Heart left ventricle (tissue), 16 donors: ENCODE measurements around the gene INF2. TPM values are rescaled to one million over a fixed set of nuclear protein-coding genes. Genes with fewer than 3 reads are reported as not detected.

Experiments
- ATAC-seq, 4 donors: fragments of 200-7000 bp; cut with Tn5 transposase; one replicate each; pipeline ENCODE4 v1.9.1; 2020 to 2022; ENCODE audit warnings: moderate library complexity in 4 of 4, mild to moderate bottlenecking in 3 of 4, moderate number of reproducible peaks in 1 of 4
- DNase-seq, 5 donors: peaks; one replicate each; pipeline ENCODE4 v3.0.0-alpha.2; 2020
- H3K27ac ChIP-seq, 12 donors: fragments of 200-600 bp; sonication (generic) in 4 of 12; one replicate each; pipeline versions ENCODE4 v1.5.0 to v1.8.0; 2016 to 2022; ENCODE audit warnings: mild to moderate bottlenecking in 2 of 12
- H3K27me3 ChIP-seq, 9 donors: fragments of 200-600 bp; sonication (generic) in 2 of 9; one replicate each; pipeline versions ENCODE4 v1.5.1 to v1.8.0; 2016 to 2022; ENCODE audit warnings: mild to moderate bottlenecking in 3 of 9
- H3K36me3 ChIP-seq, 9 donors: fragments of 200-600 bp; sonication (generic) in 2 of 9; one replicate each; pipeline versions ENCODE4 v1.5.0 to v1.8.0; 2018 to 2022; ENCODE audit warnings: mild to moderate bottlenecking in 2 of 9
- H3K4me1 ChIP-seq, 12 donors: fragments of 200-600 bp; sonication (generic) in 4 of 12; one replicate each; pipeline versions ENCODE4 v1.5.0 to v1.8.0; 2016 to 2022; ENCODE audit warnings: mild to moderate bottlenecking in 3 of 12
- H3K4me3 ChIP-seq, 12 donors: fragments of 200-600 bp; sonication (generic) in 4 of 12; one replicate each; pipeline versions ENCODE4 v1.5.0 to v1.8.0; 2017 to 2022; ENCODE audit warnings: mild to moderate bottlenecking in 9 of 12, moderate library complexity in 4 of 12
- H3K9me3 ChIP-seq, 12 donors: fragments of 200-600 bp; sonication (generic) in 4 of 12; one replicate each; pipeline versions ENCODE4 v1.5.0 to v1.8.0; 2016 to 2022; ENCODE audit warnings: mild to moderate bottlenecking in 1 of 12
- CTCF ChIP-seq, 12 donors: fragments of 200-600 bp; sonication (generic) in 4 of 12; IDR thresholded peaks; one replicate each; pipeline versions ENCODE4 v1.5.0 to v1.8.0; 2018 to 2022; ENCODE audit warnings: antibody characterized with exemption in 12 of 12, mild to moderate bottlenecking in 5 of 12
- POLR2A ChIP-seq, 2 donors: fragments of 450-650 bp; IDR thresholded peaks; one replicate each; pipeline ENCODE4 v1.6.1; 2017; ENCODE audit warnings: antibody characterized with exemption in 2 of 2, mild to moderate bottlenecking in 2 of 2, moderate library complexity in 2 of 2
- WGBS, 4 donors: extraction: QIAGEN DNeasy Blood & Tissue Kit in 2 of 4; methylation state at CpG; one replicate each; pipeline versions ENCODE4 v1.1.5 to v1.1.7; 2013 to 2018; 5-methylcytosine and 5-hydroxymethylcytosine counted together
- intact Hi-C, 10 donors: fragments of 100-400 bp; cut with DNase I; formaldehyde crosslinking; loops; one replicate each; pipeline versions ENCODE4 v1.11.1 to v1.14.2; 2022
- long read RNA-seq, 3 donors: library from polyadenylated mRNA; unstranded; transcript quantifications; one replicate each; pipeline ENCODE4 v2.0.0, GENCODE V29; 2020 to 2021
- polyA plus RNA-seq, 2 donors: library from polyadenylated mRNA; stranded (reverse); fragments of 200-250 nt; gene quantifications; one replicate each; pipeline ENCODE4 v1.2.3, GENCODE V29; 2013
- total RNA-seq, 9 donors: library from RNA; depleted of rRNA in 2 of 9; stranded (reverse); fragments of >200 nt in 2 of 9; fragmentation: NEBNext Ultra II Directional in 3 of 9; extraction: Animal tissue kit (Norgen Biotek cat#: 25700) in 3 of 9; gene quantifications; one replicate each; pipeline versions ENCODE4 v1.1.0 to v1.2.4, GENCODE V29; 2016 to 2023
- donor health status: ischemic (EF 13 %, LVEDD 7.1; RV severe dilation, severe dysfunction).
- donor health status: healthy with polysubstance abuse.
- donor health status: DM: no; HTN: yes; CAD: no.
- donor health status: DM: no; HTN: no; CAD: no.
- donor health status: ischemic (EF 25% LVEDD 6.9; RV normal size, moderate dysfunction).
- donor health status: ischemic (EF 25% LVEDD 5.7; RV mildly dilated, moderate dysfunction).
- donor health status: healthy.
- donor health status: DM: yes; HTN: yes; CAD: no.
- donor health status: ischemic (EF 35%, LVEDD 5.7; RV mildly dilated, moderate dysfunction).
- donor health status: nonischemic (EF 11% LVEDD 7.7; RV severe dilation, severe dysfunction).
- donor health status: DM: yes; HTN: yes; CAD: no.
- donor health status: PGD.
- donor health status: ischemic (EF 29% LVEDD 5.4; RV normal size, mild dysfunction).
- donor health status: nonischemic (EF 23%, LVEDD 6.1; RV moderate dilation, normal function).

INF2 gene
- total RNA-seq (10 to 100 TPM; 26.0 to 58.9 (median 28.8) TPM), polyA plus RNA-seq (10 to 100 TPM; 27.3 to 32.5 TPM)
- long read RNA-seq, donor 1, partial matches to known transcripts = 22 of 35 reads
- long read RNA-seq, donor 1, other reads (novel, unspliced or antisense) = 11 of 35 reads
- long read RNA-seq, donor 2, transcript INF2-204 (5 exons, 1,689 nt) = major isoform, 13 of 47 reads
- long read RNA-seq, donor 2, partial matches to known transcripts = 20 of 47 reads
- long read RNA-seq, donor 2, other reads (novel, unspliced or antisense) = 13 of 47 reads
- long read RNA-seq, donor 3, partial matches to known transcripts = 11 of 20 reads
- long read RNA-seq, donor 3, other reads (novel, unspliced or antisense) = 6 of 20 reads

DNA sequence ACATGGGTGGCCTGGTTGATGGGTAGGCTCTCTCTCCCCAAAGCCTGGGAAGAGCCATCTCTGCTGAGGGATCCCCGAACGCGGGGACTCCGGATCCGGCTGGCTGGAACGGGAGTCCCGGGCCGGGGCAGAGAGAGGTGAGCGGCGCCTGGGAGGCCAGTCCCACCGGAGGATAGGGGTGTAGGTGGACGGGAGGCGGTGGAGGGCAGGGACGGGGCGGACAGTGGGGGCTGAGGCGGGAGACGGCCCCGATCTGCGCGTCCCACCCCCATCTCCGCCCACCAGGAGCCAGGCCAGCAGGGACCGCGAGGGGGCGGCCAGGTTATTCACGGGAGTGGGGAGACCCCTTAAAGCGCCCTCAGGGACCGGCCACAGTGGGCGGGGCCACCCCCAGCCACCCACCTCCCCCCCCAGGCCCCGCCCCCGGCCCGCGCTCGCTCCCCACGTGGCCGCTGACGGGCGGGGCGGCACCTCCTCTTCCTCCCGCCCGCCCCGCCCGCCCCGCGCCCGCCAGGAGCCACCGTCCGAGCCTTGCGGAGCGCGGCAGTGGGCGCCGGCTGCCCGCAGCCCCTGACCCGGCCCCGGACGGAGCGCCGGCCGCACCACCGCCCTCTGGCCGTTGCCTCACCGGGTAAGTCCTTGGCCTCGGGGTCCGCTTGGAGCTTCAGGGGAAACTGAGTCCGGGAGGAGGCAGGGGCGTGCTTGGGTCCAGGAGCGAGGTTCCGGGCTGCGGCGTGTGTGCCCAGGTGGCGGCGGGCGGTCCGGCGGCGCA is at the start of gene INF2:
Gene INF2 (plus strand): TSS at position 510 of the 772 bp plus-strand sequence. CDS start 11,748 bp downstream, outside the sequence.
- intact Hi-C loops = no loop called here
- DNase-seq = peak in 4 of 5 donors; percentile 75 to 83 (median 80)

GRCh38 chr14:104639885-104640548 is 49.4 kb upstream of the INF2 start:
- Histone ChIP-seq H3K27me3 (peaks cover 0 to 27% (median 3%) of the 10 kb centered on the region in 9 donors), H3K4me1 (peaks cover 0 to 18% (median 0%) of the 10 kb centered on the region in 12 donors), H3K27ac (no peak overlapping the region), H3K36me3 (no peaks in the 10 kb centered on the region), H3K4me3 (no peak overlapping the region), H3K9me3 (peaks cover 0 to 1% (median 0%) of the 10 kb centered on the region in 12 donors)
- peak; percentile 54 to 89 (median 82) for ATAC-seq
- TF ChIP-seq CTCF (IDR thresholded peaks at IDR 0.05) (peak; percentile 83 to 95 (median 89)), POLR2A (IDR thresholded peaks at IDR 0.05) (no peak)
- DNase-seq = peak in 4 of 5 donors; percentile 43 to 63 (median 53)
- 7 to 9% (median 8%) methylated on average over 13 to 24 of the region's 24 CpGs for WGBS, 4 donors
- intact Hi-C loops = loop anchor here (1.0 to 10.0 kb wide), 11 partner anchors 73 to 565 kb away; partner anchors contain the start of gene KIF26A (in 7 of the 10)

More for the DNA sequence above, at the start of gene INF2:
- Histone ChIP-seq H3K27ac (peak within 1 kb of the TSS; percentile 55 to 93 (median 86)), H3K9me3 (no peaks in the 10 kb centered on the region), H3K27me3 (no peaks in the 10 kb centered on the region), H3K36me3 (peaks cover 0 to 6% (median 0%) of the 10 kb centered on the region in 9 donors), H3K4me3 (peak within 1 kb of the TSS; percentile 71 to 100 (median 93)), H3K4me1 (peaks cover 11 to 74% (median 58%) of the 10 kb centered on the region in 12 donors)
- TF ChIP-seq POLR2A (IDR thresholded peaks at IDR 0.05) = no peak
- peak in 3 of 12 donors; percentile 5 to 23 (median 8) for TF ChIP-seq CTCF (IDR thresholded peaks at IDR 0.05)
- 0 to 2% (median 1%) methylated on average over 2 to 76 of the region's 76 CpGs for WGBS, 4 donors
- peak in 3 of 4 donors; percentile 61 to 78 (median 66) for ATAC-seq

DNA sequence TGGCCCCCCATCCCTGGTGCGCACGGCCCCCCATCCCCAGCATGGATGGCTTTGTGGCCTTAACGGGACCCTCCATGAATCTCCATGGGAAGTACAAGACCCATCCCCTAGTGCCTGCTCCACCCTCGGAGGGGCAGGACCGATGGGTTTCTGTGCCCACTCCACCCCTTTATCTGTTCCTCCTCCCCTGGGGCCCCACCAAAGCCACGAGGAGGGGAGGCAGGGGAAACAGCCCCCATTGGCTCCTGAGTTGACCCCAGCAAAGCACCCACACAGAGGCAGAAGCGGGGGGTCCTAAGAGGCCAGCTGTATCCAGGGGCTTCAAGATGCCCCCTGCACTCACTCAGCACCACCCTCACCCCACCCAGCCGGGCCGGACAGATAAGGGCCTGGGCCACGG is 48.7 kb upstream of the INF2 start:
- H3K27ac ChIP-seq = no peak overlapping the region
- intact Hi-C loops = loop anchor here in 9 of 10 donors (2.0 to 10.0 kb wide), 7 partner anchors 73 to 566 kb away; partner anchors contain the start of gene KIF26A (in 4 of the 9)
- TF ChIP-seq CTCF (IDR thresholded peaks at IDR 0.05) (no peak), POLR2A (IDR thresholded peaks at IDR 0.05) (no peak)
- H3K27me3 ChIP-seq = peaks cover 0 to 21% (median 3%) of the 10 kb centered on the region in 9 donors
- no peak for ATAC-seq
- peaks cover 0 to 18% (median 0%) of the 10 kb centered on the region in 12 donors for H3K4me1 ChIP-seq
- 79 to 92% (median 79%) methylated on average over 9 to 10 of the region's 10 CpGs for WGBS, 4 donors
- no peaks in the 10 kb centered on the region for H3K36me3 ChIP-seq
- H3K4me3 ChIP-seq = no peak overlapping the region
- peaks cover 0 to 7% (median 0%) of the 10 kb centered on the region in 12 donors for H3K9me3 ChIP-seq
- DNase-seq = no peak
